Neural crest cell (in vitro differentiated cells): Measurements from ENCODE around the gene PHACTR1. TPM values are rescaled to one million over a fixed set of nuclear protein-coding genes. Genes with fewer than 3 reads are reported as not detected.

ENCODE experiments used
- DNase-seq: peaks from one replicate; pipeline ENCODE4 v3.0.0; 2021; ENCODE audit warnings: low read depth, mixed read lengths, low spot score
- H3K27ac Mint-ChIP-seq: one replicate; pipeline ENCODE4 v1.8.0; 2021; ENCODE audit warnings: mild to moderate bottlenecking, mixed read lengths; ENCODE audit not compliant: unreplicated experiment
- H3K27me3 Mint-ChIP-seq: 2 replicates; pipeline ENCODE4 v1.8.0; 2021; ENCODE audit warnings: low read depth, mild to moderate bottlenecking, mixed read lengths
- H3K36me3 Mint-ChIP-seq: 2 replicates; pipeline ENCODE4 v1.8.0; 2021; ENCODE audit warnings: low read depth, mild to moderate bottlenecking, mixed read lengths
- H3K4me1 Mint-ChIP-seq: 2 replicates; pipeline ENCODE4 v1.8.0; 2021; ENCODE audit warnings: mixed read lengths
- H3K4me3 Mint-ChIP-seq: one replicate; pipeline ENCODE4 v1.8.0; 2021; ENCODE audit warnings: mild to moderate bottlenecking, mixed read lengths
- H3K9me3 Mint-ChIP-seq: 2 replicates; pipeline ENCODE4 v1.8.0; 2021; ENCODE audit warnings: mixed read lengths
- total RNA-seq: library from RNA; stranded (reverse); gene quantifications from 2 replicates; pipeline ENCODE4 v1.2.1, GENCODE V29; 2021
- TF ChIP-seq, protein P1 (sequence below): fragments of 200-600 bp; sonication (generic); conservative IDR thresholded peaks from 2 replicates; pipeline ENCODE4 v1.5.0; 2021; ENCODE audit warnings: antibody characterized with exemption, mild to moderate bottlenecking

PHACTR1 gene
- total RNA-seq, 1 donor from 2014 or later: 10.4 TPM

DNA sequence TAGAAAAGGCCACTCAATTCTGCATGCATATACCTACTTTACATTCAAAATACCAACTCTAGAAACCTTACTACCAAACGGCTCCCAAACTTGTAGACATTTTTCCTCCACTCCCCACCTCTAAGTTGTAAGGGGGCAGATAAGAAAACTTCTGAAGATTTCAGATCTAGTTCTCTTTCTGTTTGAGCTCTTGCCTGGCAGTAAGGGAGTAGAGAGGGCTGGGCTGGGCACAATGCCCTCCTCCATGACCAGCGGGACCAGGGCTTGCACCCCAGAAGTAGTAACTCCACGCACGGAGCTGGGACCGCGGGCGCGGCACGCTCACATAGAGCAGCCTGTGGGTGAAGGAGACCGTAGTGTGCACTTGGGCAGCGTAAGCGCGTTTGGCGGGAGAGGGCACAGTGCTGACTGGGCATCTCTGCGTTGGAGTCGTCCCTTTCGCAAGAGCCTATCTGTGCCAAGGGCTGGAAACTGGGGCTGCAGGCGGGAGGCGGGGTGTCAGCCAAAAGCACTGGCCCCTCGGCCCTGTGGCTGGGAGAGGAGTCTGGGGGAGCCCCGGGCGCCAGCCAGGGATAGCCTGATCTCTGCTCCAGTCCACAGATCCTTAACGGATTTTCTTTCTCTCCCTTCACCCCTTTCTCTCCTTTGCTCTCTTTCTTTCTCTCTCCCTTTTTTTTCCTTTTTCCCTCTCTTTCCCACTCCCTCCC lies 32.4 kb downstream of the PHACTR1 start:
- Mint-ChIP-seq H3K27me3 (peaks cover 77% of the 10 kb centered on the region), H3K36me3 (no peaks in the 10 kb centered on the region), H3K9me3 (peaks cover 6% of the 10 kb centered on the region), H3K4me1 (peaks cover 5% of the 10 kb centered on the region), H3K4me3 (peak overlapping the region; percentile 84), H3K27ac (no peak overlapping the region)
- TF ChIP-seq, protein P1, sequence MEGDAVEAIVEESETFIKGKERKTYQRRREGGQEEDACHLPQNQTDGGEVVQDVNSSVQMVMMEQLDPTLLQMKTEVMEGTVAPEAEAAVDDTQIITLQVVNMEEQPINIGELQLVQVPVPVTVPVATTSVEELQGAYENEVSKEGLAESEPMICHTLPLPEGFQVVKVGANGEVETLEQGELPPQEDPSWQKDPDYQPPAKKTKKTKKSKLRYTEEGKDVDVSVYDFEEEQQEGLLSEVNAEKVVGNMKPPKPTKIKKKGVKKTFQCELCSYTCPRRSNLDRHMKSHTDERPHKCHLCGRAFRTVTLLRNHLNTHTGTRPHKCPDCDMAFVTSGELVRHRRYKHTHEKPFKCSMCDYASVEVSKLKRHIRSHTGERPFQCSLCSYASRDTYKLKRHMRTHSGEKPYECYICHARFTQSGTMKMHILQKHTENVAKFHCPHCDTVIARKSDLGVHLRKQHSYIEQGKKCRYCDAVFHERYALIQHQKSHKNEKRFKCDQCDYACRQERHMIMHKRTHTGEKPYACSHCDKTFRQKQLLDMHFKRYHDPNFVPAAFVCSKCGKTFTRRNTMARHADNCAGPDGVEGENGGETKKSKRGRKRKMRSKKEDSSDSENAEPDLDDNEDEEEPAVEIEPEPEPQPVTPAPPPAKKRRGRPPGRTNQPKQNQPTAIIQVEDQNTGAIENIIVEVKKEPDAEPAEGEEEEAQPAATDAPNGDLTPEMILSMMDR: no peak
- DNase-seq: peak; percentile 4

DNA sequence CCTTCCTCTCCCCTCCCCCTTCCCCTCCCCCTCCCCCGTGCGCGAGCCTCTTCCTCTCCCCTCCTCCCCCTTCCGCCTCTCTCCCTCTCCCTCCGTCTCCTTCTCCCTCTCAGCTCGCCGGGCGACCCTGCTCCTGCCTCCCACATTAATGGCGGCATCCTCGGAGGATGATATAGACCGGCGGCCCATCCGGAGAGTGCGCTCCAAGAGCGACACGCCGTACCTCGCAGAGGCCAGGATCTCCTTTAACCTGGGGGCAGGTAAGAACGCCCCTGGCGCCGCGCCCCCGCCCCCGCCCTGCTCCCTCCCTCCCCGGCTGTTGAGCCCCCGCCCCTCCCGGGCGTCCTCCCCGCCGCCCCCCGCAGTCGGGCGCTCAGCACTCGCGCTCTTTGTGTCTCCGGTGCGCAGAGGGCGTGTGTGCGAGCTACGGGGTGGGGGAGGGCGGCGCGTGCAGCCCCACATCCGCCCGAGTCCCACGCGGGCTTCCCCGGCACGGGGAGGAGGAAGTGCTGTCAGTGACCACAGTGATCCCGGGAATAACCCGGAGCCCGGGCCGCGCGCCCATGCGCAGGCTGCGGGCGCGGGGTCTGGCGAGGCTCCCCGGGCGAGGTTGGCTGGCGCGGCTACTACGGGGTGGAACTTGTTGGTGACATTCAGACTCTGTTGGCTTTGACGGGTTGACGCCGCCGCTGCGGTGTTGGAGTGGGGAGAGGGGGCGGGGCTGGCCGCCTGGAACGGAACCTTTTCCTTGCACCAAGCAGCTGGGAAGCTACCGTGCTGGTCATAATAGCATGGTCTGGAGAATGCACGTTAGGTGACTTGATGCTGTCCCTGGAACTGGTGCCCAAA lies 33.2 kb downstream of the PHACTR1 start:
- Mint-ChIP-seq H3K4me3 (peak overlapping the region; percentile 87), H3K27me3 (peaks cover 80% of the 10 kb centered on the region)

DNA sequence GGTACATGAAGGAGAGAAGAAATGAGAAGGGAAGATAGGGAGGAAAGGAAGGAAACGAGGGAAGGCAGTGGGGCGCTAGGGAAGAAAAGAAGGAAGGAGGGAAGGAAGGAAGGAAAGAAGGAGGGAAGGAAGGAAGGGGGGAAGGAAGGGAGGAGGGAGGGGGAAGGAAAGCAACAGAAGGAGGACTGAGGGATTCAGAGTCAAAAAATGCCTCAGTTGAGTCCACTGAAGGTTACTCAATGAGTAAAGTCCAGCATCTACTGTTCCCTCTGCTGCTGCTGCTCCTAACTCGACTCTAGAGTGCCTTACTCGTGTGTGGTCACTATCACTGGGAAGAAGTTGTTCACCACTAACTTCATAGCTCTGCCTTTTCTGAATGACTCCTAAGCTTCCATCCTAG lies 33.8 kb downstream of the PHACTR1 start:
- Mint-ChIP-seq H3K4me3 (peak overlapping the region; percentile 87), H3K9me3 (peaks cover 3% of the 10 kb centered on the region), H3K27ac (no peak overlapping the region), H3K36me3 (no peaks in the 10 kb centered on the region), H3K4me1 (peaks cover 5% of the 10 kb centered on the region), H3K27me3 (peaks cover 76% of the 10 kb centered on the region)
- TF ChIP-seq, protein P1: no peak
- no peak for DNase-seq

More for the DNA sequence above, 33.2 kb downstream of the PHACTR1 start:
- Mint-ChIP-seq H3K36me3 (no peaks in the 10 kb centered on the region), H3K4me1 (peaks cover 5% of the 10 kb centered on the region), H3K9me3 (peaks cover 6% of the 10 kb centered on the region), H3K27ac (no peak overlapping the region)
- TF ChIP-seq, protein P1: no peak
- DNase-seq: peak; percentile 28

DNA sequence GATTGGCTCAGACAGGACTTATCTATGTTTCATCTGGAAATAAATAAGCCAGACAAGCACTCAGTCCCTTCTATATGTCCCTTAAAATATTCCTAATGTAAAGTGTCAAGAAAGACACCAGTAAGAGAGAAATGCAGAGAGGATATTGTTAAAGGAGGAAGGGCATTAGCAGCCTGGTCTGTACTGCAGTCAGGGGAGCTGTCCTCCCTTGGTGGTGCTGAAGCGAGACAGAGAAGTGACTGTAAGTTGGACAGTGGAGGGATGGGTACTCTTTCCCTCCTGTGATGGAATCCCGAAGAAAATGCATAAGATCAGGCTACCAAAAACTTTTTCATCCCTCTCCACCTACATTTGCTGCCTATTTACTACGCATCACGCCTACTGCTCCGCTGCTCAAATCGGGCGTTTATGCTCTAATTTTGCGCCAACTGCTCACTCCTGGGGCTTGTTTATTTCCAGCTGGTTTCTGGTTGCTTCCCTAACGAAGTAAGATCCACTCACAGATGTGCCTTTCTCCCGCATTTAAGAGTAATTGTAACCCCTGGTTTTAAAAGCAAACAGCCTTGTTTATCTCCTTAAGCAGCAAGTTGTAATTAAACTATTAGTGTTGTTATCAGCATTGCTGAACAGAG lies 35.2 kb downstream of the PHACTR1 start:
- DNase-seq: peak; percentile 81
- TF ChIP-seq, protein P1: no peak
- Mint-ChIP-seq H3K9me3 (no peaks in the 10 kb centered on the region), H3K27ac (no peak overlapping the region), H3K27me3 (peaks cover 71% of the 10 kb centered on the region), H3K4me1 (peaks cover 5% of the 10 kb centered on the region), H3K4me3 (peak overlapping the region; percentile 61), H3K36me3 (no peaks in the 10 kb centered on the region)

DNA sequence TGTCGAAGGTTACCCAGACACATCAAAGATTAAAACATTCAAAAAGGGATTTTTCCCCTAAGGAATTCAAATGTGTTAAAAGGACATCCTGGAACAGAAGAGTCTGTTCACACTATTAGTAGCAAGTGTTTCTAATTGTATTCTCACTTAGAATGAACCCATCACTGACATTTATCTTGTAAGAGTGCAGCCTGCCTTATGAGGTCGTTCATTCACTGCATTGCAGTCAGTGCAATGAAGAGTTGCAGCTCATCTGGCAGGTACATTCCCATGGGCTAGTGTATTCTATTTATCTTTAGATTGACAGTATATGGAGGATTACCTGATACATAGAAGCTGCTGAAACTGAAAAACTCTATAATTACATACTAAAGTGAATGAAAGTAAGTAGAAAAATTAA lies 36.5 kb downstream of the PHACTR1 start:
- H3K27me3 Mint-ChIP-seq: peaks cover 66% of the 10 kb centered on the region
- TF ChIP-seq, protein P1: no peak

More for the DNA sequence above, 36.5 kb downstream of the PHACTR1 start:
- no peak overlapping the region for H3K4me3 Mint-ChIP-seq
- H3K27ac Mint-ChIP-seq: no peak overlapping the region
- DNase-seq: no peak
- peaks cover 5% of the 10 kb centered on the region for H3K4me1 Mint-ChIP-seq
- H3K9me3 Mint-ChIP-seq: no peaks in the 10 kb centered on the region
- H3K36me3 Mint-ChIP-seq: no peaks in the 10 kb centered on the region
